ENCODE results near the gene SSR4. TPM values are rescaled to one million over a fixed set of nuclear protein-coding genes. Genes with fewer than 3 reads are reported as not detected.

SSR4 gene
- total and polyA plus RNA-seq, 10 of the 15 experiments (the other 5 are each of a cell fraction or from before 2014, with no cell fraction given): 151 to 521 (median 310) TPM

- Histone ChIP-seq H2AFZ (ENCODE audit: control insufficient read depth, low read depth, low read length) (no peak overlapping the region), H3K27ac (ENCODE audit: control insufficient read depth, insufficient read depth) (no peak overlapping the region), H3K36me3 (ENCODE audit: control insufficient read depth in 2 of 2, insufficient read depth in 2 of 2, low read length in 1 of 2) (no peaks in the 10 kb centered on the region), H3K4me1 (ENCODE audit: control insufficient read depth, insufficient read depth, low read length) (no peaks in the 10 kb centered on the region), H3K4me3 (no peak overlapping the region), H3K9ac (ENCODE audit: control insufficient read depth, insufficient read depth, low read length) (no peak overlapping the region), H3K27me3 (replicated peaks in 1 of 2; ENCODE audit: control insufficient read depth in 2 of 2, insufficient read depth in 2 of 2, low read length in 1 of 2) (no peaks in the 10 kb centered on the region), H3K9me3 (replicated peaks; ENCODE audit: control insufficient read depth, insufficient read depth, low read length) (no peaks in the 10 kb centered on the region; the same call in 2 of the 3 replicates), H4K20me1 (ENCODE audit: control insufficient read depth, insufficient read depth) (no peaks in the 10 kb centered on the region), H3K79me2 (ENCODE audit: control insufficient read depth, insufficient read depth, low read length) (no peaks in the 10 kb centered on the region), H3K4me2 (ENCODE audit: control insufficient read depth, insufficient read depth) (no peak overlapping the region)
- no peak for TF ChIP-seq MLLT1 (IDR thresholded peaks at IDR 0.05)
- TF ChIP-seq, protein P1, sequence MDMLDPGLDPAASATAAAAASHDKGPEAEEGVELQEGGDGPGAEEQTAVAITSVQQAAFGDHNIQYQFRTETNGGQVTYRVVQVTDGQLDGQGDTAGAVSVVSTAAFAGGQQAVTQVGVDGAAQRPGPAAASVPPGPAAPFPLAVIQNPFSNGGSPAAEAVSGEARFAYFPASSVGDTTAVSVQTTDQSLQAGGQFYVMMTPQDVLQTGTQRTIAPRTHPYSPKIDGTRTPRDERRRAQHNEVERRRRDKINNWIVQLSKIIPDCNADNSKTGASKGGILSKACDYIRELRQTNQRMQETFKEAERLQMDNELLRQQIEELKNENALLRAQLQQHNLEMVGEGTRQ (IDR thresholded peaks at IDR 0.05; ENCODE audit: borderline replicate concordance, low read depth, low read length): no peak
- TF ChIP-seq, protein P2, sequence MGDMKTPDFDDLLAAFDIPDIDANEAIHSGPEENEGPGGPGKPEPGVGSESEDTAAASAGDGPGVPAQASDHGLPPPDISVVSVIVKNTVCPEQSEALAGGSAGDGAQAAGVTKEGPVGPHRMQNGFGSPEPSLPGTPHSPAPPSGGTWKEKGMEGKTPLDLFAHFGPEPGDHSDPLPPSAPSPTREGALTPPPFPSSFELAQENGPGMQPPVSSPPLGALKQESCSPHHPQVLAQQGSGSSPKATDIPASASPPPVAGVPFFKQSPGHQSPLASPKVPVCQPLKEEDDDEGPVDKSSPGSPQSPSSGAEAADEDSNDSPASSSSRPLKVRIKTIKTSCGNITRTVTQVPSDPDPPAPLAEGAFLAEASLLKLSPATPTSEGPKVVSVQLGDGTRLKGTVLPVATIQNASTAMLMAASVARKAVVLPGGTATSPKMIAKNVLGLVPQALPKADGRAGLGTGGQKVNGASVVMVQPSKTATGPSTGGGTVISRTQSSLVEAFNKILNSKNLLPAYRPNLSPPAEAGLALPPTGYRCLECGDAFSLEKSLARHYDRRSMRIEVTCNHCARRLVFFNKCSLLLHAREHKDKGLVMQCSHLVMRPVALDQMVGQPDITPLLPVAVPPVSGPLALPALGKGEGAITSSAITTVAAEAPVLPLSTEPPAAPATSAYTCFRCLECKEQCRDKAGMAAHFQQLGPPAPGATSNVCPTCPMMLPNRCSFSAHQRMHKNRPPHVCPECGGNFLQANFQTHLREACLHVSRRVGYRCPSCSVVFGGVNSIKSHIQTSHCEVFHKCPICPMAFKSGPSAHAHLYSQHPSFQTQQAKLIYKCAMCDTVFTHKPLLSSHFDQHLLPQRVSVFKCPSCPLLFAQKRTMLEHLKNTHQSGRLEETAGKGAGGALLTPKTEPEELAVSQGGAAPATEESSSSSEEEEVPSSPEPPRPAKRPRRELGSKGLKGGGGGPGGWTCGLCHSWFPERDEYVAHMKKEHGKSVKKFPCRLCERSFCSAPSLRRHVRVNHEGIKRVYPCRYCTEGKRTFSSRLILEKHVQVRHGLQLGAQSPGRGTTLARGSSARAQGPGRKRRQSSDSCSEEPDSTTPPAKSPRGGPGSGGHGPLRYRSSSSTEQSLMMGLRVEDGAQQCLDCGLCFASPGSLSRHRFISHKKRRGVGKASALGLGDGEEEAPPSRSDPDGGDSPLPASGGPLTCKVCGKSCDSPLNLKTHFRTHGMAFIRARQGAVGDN (IDR thresholded peaks at IDR 0.05): no peak
- no peak for TF ChIP-seq RELA (IDR thresholded peaks at IDR 0.05; ENCODE audit: borderline replicate concordance, partially characterized antibody)
- no peak for TF ChIP-seq ATF3 (IDR thresholded peaks at IDR 0.05; ENCODE audit: borderline replicate concordance, extremely low read depth, low read depth, low read length)
- no peak for TF ChIP-seq ZBTB40 (IDR thresholded peaks at IDR 0.05; ENCODE audit: borderline replicate concordance)
- FAIRE-seq: no peak
- intact Hi-C loops (cut with micrococcal nuclease; ENCODE audit: unreplicated experiment): no loop called here
- ChIA-PET RAD21 (ENCODE audit: unreplicated experiment) (interaction anchor here (0.7 kb wide), 1 partner anchor 203 kb away, joined by 4 read pairs; no protein-coding TSS in a partner anchor), CTCF (no interaction called here), POLR2A (no interaction called here), SMC1A (ENCODE audit: uncharacterized antibody, unreplicated experiment) (no interaction called here)
- BruUV-seq (replicated peaks): no TSS peak
- in situ Hi-C loops (cut with MboI): no loop called here
- ATAC-seq: no peak
- 49% methylated on average over 23 of the region's 37 CpGs for WGBS (ENCODE audit: insufficient coverage, insufficient replicate concordance, low lambda C conversion rate, missing lambda C conversion rate)
- DNase-seq (ENCODE audit: low read depth, low spot score): no peak
Observed at GRCh38 chrX:153771415-153772315, 22.8 kb upstream of the SSR4 start.

Measured in GM12878 (cell line).